HUES48 (cell line): ENCODE results near the gene ARID3C.
A peak's percentile ranks its signal among the peaks of the same experiment; 100 is the strongest.

ENCODE experiments used
- H3K27ac ChIP-seq: one replicate; pipeline ENCODE4 v1.7.0; 2013; ENCODE audit warnings: low read depth, low read length, inconsistent platforms
- H3K27me3 ChIP-seq: 2 replicates; pipeline ENCODE4 v1.6.1; 2013; ENCODE audit warnings: mild to moderate bottlenecking, low read length; ENCODE audit not compliant: control insufficient read depth, insufficient read depth
- H3K36me3 ChIP-seq: 2 replicates; pipeline ENCODE4 v1.6.1; 2013; ENCODE audit warnings: low read length; ENCODE audit not compliant: control insufficient read depth, insufficient read depth
- H3K4me1 ChIP-seq: 2 replicates; pipeline ENCODE4 v1.6.1; 2013; ENCODE audit warnings: mild to moderate bottlenecking, low read length; ENCODE audit not compliant: control insufficient read depth, insufficient read depth
- H3K4me3 ChIP-seq: 2 replicates; pipeline ENCODE4 v1.5.1; 2013; ENCODE audit warnings: mild to moderate bottlenecking, low read depth, low read length
- H3K9ac ChIP-seq: 2 replicates; pipeline ENCODE4 v1.6.1; 2013; ENCODE audit warnings: mild to moderate bottlenecking, low read depth, low read length, moderate library complexity
- H3K9me3 ChIP-seq: 2 replicates; pipeline ENCODE4 v1.6.1; 2013; ENCODE audit warnings: low read length; ENCODE audit not compliant: control insufficient read depth, insufficient read depth

Gene ARID3C

GRCh38 chr9:34579808-34580163 is 49.1 kb downstream of the ARID3C start:
- H3K36me3 ChIP-seq = no peaks in the 10 kb centered on the region
- H3K9me3 ChIP-seq = no peaks in the 10 kb centered on the region
- H3K27ac ChIP-seq = no peak overlapping the region
- H3K27me3 ChIP-seq = peaks cover 95% of the 10 kb centered on the region
- H3K4me1 ChIP-seq = peaks cover 31% of the 10 kb centered on the region
- no peak overlapping the region for H3K4me3 ChIP-seq
- H3K9ac ChIP-seq = no peak overlapping the region

DNA sequence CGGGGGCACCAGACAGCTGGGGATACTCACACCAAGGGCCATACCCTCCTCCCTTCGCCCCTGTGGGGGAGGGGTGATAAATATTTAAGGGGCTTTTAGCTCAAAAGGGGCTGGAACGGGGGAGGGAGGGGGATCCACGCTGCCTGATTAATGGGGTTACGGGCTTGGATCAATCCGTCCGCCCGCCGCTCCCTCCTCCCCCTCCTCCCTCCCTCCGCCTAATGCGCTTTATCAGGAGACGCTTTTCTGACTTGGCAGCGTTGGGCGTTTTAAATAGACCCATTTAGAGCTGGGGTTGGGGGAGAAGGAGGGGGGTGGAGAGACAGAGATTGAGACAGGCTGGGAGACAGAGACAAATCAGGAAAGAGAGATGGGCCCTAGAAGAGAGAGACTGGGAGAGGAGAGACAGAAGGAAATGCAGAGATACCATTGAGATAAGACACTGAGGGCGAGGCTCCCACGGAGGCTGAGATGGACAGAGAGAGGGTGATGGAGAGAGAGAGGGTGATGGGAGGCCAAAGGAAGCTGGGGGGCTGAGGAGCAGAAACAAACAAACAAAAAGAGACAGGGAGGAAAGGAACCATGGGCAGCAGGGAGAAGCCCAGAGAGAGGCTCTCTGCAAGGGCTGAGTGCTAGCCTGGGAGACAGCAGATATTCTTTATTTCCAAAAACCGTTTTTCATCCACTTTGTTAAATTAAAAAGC is 49.6 kb downstream of the ARID3C start:
- Histone ChIP-seq H3K9me3 (no peaks in the 10 kb centered on the region), H3K4me3 (peak overlapping the region; percentile 64), H3K36me3 (no peaks in the 10 kb centered on the region), H3K27ac (no peak overlapping the region), H3K27me3 (peaks cover 90% of the 10 kb centered on the region), H3K4me1 (peaks cover 32% of the 10 kb centered on the region), H3K9ac (no peak overlapping the region)

DNA sequence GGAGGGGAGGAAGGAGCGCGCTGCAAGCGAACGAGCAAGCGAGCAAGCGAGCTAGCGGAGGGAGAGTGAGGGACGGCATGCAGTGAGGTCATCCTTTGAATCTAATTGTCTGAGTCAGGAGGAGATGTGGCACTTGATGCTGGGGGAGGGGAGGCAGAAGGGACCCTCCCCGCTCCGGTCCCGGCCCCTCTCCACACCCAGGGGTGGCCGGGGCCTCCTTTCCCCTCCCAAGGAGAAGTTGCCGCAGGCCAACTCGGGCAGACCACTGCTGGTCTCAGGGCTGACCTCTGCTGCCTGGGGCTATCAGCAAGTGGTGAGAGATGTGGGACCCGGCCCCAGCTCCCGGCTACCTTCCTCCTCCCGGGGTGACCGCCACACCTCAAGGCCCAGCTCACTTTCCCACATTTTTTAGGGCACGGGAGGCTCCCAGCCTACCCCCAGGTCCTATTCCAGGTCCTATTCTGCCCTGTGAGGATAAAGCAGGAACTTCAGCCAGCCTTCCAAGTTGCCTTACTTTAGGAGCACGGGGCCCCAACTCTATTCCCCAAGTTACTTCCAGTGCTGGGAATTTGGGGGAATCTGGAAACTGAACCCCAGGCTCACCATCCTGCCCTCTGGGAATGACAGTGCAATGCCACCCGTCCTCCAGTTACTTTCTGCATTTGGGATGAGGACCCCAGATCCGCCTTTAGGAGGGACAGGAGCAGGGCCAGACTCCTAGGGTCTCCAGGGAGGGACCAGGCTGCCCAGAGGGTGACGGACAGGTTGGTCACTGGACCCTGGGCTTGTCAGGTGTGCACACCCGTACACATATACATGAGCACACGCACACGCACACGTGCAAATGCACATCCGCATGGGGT is 50.4 kb downstream of the ARID3C start:
- H3K27me3 ChIP-seq = peaks cover 82% of the 10 kb centered on the region
- peak overlapping the region; percentile 64 for H3K4me3 ChIP-seq

GRCh38 chr9:34577400-34578240 is 51.2 kb downstream of the ARID3C start:
- Histone ChIP-seq H3K27ac (peak overlapping the region; percentile 77), H3K4me3 (peak overlapping the region; percentile 64), H3K27me3 (peaks cover 74% of the 10 kb centered on the region), H3K9ac (no peak overlapping the region), H3K9me3 (no peaks in the 10 kb centered on the region), H3K4me1 (peaks cover 34% of the 10 kb centered on the region), H3K36me3 (no peaks in the 10 kb centered on the region)

More for the DNA sequence above, 50.4 kb downstream of the ARID3C start:
- Histone ChIP-seq H3K36me3 (no peaks in the 10 kb centered on the region), H3K9me3 (no peaks in the 10 kb centered on the region), H3K27ac (peak overlapping the region; percentile 77), H3K9ac (no peak overlapping the region), H3K4me1 (peaks cover 34% of the 10 kb centered on the region)

GRCh38 chr9:34576597-34577399 is 52.1 kb downstream of the ARID3C start:
- H3K27ac ChIP-seq = peak overlapping the region; percentile 46
- H3K4me3 ChIP-seq = peak overlapping the region; percentile 28
- no peaks in the 10 kb centered on the region for H3K36me3 ChIP-seq
- peaks cover 34% of the 10 kb centered on the region for H3K4me1 ChIP-seq
- peaks cover 67% of the 10 kb centered on the region for H3K27me3 ChIP-seq
- H3K9ac ChIP-seq = no peak overlapping the region
- H3K9me3 ChIP-seq = no peaks in the 10 kb centered on the region

GRCh38 chr9:34575862-34576596 is 52.8 kb downstream of the ARID3C start:
- H3K9ac ChIP-seq = no peak overlapping the region
- peaks cover 34% of the 10 kb centered on the region for H3K4me1 ChIP-seq
- no peak overlapping the region for H3K4me3 ChIP-seq
- H3K27me3 ChIP-seq = peaks cover 59% of the 10 kb centered on the region
- H3K36me3 ChIP-seq = no peaks in the 10 kb centered on the region
- no peaks in the 10 kb centered on the region for H3K9me3 ChIP-seq
- no peak overlapping the region for H3K27ac ChIP-seq

- no peak overlapping the region for H3K27ac ChIP-seq
- no peaks in the 10 kb centered on the region for H3K36me3 ChIP-seq
- H3K9ac ChIP-seq = no peak overlapping the region
- H3K9me3 ChIP-seq = no peaks in the 10 kb centered on the region
- H3K4me3 ChIP-seq = no peak overlapping the region
- peaks cover 32% of the 10 kb centered on the region for H3K4me1 ChIP-seq
- H3K27me3 ChIP-seq = peaks cover 56% of the 10 kb centered on the region
These were observed 53.6 kb downstream of the ARID3C start for GRCh38 chr9:34575241-34575640.

DNA sequence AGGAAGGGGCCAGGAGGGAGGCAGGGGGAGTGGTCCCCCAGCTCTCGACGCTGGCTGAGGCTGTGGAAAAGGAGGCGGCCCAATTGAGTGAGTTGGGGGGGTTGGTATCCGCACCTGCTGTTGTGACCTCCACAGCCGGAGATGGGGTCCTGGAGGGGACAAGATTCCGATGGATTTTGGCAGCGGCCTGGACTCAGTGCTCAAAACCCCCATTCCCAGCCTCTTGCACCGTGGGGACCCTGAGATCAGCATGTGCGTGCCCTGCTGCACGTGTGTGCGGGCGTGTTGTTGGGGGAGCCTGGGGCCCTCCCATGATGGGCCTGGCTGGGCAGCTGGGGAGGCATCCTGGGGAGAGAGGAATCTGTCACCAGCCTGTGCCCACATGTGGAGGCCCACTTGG is 54.3 kb downstream of the ARID3C start:
- no peak overlapping the region for H3K27ac ChIP-seq
- H3K9me3 ChIP-seq = no peaks in the 10 kb centered on the region
- H3K4me1 ChIP-seq = peaks cover 29% of the 10 kb centered on the region
- peaks cover 50% of the 10 kb centered on the region for H3K27me3 ChIP-seq
- no peaks in the 10 kb centered on the region for H3K36me3 ChIP-seq
- H3K4me3 ChIP-seq = no peak overlapping the region
- H3K9ac ChIP-seq = no peak overlapping the region

- no peaks in the 10 kb centered on the region for H3K9me3 ChIP-seq
- peaks cover 41% of the 10 kb centered on the region for H3K27me3 ChIP-seq
- no peak overlapping the region for H3K27ac ChIP-seq
- H3K4me3 ChIP-seq = no peak overlapping the region
- H3K9ac ChIP-seq = no peak overlapping the region
- H3K36me3 ChIP-seq = no peaks in the 10 kb centered on the region
- peaks cover 30% of the 10 kb centered on the region for H3K4me1 ChIP-seq
These were observed 55.1 kb downstream of the ARID3C start for GRCh38 chr9:34573599-34574325.
